Upper lobe of left lung (tissue), 6 donors: ENCODE results near the gene KLHL40. TPM values are rescaled to one million over a fixed set of nuclear protein-coding genes. Genes with fewer than 3 reads are reported as not detected.

Source experiments
- ATAC-seq, 2 donors: fragments of 200-7000 bp; cut with Tn5 transposase; one replicate each; pipeline ENCODE4 v1.9.1; 2022; ENCODE audit warnings: mild to moderate bottlenecking in 2 of 2, moderate library complexity in 2 of 2; ENCODE audit not compliant: low FRiP score in 2 of 2
- DNase-seq, 2 donors: peaks; one replicate each; pipeline ENCODE4 v3.0.0-alpha.2; 2019 to 2020
- H3K27ac ChIP-seq, 4 donors: fragments of 200-600 bp; sonication (generic); one replicate each; pipeline ENCODE4 v1.5.1; 2016 to 2019
- H3K27me3 ChIP-seq, 4 donors: fragments of 200-600 bp; sonication (generic); one replicate each; pipeline ENCODE4 v1.5.1; 2017 to 2019
- H3K36me3 ChIP-seq, 4 donors: fragments of 200-600 bp; sonication (generic); one replicate each; pipeline ENCODE4 v1.5.1; 2016 to 2019
- H3K4me1 ChIP-seq, 4 donors: fragments of 200-600 bp; sonication (generic); one replicate each; pipeline ENCODE4 v1.5.1; 2018 to 2019
- H3K4me3 ChIP-seq, 4 donors: fragments of 200-600 bp; sonication (generic); one replicate each; pipeline ENCODE4 v1.5.1; 2017 to 2019; ENCODE audit warnings: mild to moderate bottlenecking in 2 of 4, moderate library complexity in 1 of 4
- H3K9me3 ChIP-seq, 4 donors: fragments of 200-600 bp; sonication (generic); one replicate each; pipeline ENCODE4 v1.5.1; 2018 to 2019
- EP300 ChIP-seq, 4 donors: sonication (generic); formaldehyde crosslinking; IDR thresholded peaks; one replicate each; pipeline ENCODE4 v1.5.1; 2017; ENCODE audit warnings: antibody characterized with exemption in 4 of 4, control low read depth in 2 of 4
- POLR2A ChIP-seq, 4 donors: fragments of 450-650 bp; IDR thresholded peaks; one replicate each; pipeline ENCODE4 v1.5.1; 2016 to 2017; ENCODE audit warnings: antibody characterized with exemption in 4 of 4, mild to moderate bottlenecking in 2 of 4
- POLR2AphosphoS5 ChIP-seq, 2 donors: sonication (generic); formaldehyde crosslinking; IDR thresholded peaks; one replicate each; pipeline ENCODE4 v1.5.1; 2017; ENCODE audit warnings: antibody characterized with exemption in 2 of 2
- WGBS, 2 donors: methylation state at CpG; one replicate each; pipeline ENCODE4 v1.1.5; 2017 to 2018; 5-methylcytosine and 5-hydroxymethylcytosine counted together
- total RNA-seq, 6 donors: library from RNA; depleted of rRNA in 4 of 6; stranded (reverse); fragments of >200 nt in 4 of 6; gene quantifications; one replicate each; pipeline versions ENCODE4 v1.1.0 to v1.2.1, GENCODE V29; 2016 to 2021
- TF ChIP-seq, protein P1 (sequence below), 6 experiments: fragments of 450-650 bp in 4 of 6; fragments of 200-600 bp in 2 of 6; sonication (generic) in 2 of 6; IDR thresholded peaks; one replicate each; pipeline ENCODE4 v1.5.1; 2016 to 2019; ENCODE audit warnings: antibody characterized with exemption in 6 of 6
- donor health status: DM: no; HTN: no; CAD: no; lungs with moderate emphysema.
- donor health status: DM: no; HTN: yes; CAD: no; lungs with severe emphysema.

Gene KLHL40
- total RNA-seq, 6 donors from 2014 or later: not detected

DNA sequence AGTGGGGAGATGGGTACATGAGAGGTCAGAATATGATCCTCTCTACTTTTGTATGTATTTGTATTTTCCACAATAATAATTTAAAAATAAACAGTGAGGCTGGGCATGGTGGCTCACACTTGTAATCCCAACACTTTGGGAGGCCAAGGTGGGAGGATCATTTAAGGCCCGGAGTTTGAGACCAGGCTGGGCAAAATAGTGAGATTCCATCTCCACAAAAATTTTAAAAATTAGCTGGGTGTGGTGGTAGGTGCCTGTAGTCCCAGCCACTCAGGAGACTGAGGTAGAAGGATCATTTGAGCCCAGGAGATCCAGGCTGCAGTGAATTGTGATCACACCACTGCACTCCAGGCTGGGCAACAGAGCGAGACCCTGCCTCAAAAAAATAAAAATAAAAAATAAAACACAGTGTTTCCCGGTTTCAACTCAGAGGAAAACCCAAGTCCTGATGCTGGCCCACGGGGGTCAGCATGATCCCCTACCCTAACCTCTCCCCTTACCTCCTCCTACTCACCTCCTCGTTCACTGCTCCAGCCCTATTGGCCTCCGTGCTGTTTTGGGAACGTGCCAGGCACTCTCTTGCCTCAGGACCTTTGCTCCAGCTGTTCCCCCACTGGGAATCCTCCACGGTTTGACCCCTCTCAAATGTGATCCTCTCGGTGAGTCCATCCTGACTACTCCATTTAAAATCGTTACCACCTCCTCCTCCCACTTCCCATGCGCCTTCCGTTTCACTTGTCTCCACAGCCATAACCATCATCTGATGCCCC lies 2.9 kb upstream of the KLHL40 start:
- Histone ChIP-seq H3K36me3 (no peaks in the 10 kb centered on the region), H3K4me3 (no peak overlapping the region), H3K9me3 (peaks cover 0 to 3% (median 0%) of the 10 kb centered on the region in 4 donors), H3K4me1 (peaks cover 0 to 11% (median 9%) of the 10 kb centered on the region in 4 donors), H3K27me3 (peaks cover 0 to 12% (median 0%) of the 10 kb centered on the region in 4 donors), H3K27ac (no peak overlapping the region)
- DNase-seq: no peak
- 72 to 74% methylated on average over 12 of the region's 12 CpGs for WGBS, 2 donors
- ATAC-seq: no peak
- TF ChIP-seq POLR2AphosphoS5 (IDR thresholded peaks at IDR 0.05) (no peak), EP300 (IDR thresholded peaks at IDR 0.05) (no peak), POLR2A (IDR thresholded peaks at IDR 0.05) (no peak)
- TF ChIP-seq, protein P1, sequence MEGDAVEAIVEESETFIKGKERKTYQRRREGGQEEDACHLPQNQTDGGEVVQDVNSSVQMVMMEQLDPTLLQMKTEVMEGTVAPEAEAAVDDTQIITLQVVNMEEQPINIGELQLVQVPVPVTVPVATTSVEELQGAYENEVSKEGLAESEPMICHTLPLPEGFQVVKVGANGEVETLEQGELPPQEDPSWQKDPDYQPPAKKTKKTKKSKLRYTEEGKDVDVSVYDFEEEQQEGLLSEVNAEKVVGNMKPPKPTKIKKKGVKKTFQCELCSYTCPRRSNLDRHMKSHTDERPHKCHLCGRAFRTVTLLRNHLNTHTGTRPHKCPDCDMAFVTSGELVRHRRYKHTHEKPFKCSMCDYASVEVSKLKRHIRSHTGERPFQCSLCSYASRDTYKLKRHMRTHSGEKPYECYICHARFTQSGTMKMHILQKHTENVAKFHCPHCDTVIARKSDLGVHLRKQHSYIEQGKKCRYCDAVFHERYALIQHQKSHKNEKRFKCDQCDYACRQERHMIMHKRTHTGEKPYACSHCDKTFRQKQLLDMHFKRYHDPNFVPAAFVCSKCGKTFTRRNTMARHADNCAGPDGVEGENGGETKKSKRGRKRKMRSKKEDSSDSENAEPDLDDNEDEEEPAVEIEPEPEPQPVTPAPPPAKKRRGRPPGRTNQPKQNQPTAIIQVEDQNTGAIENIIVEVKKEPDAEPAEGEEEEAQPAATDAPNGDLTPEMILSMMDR (IDR thresholded peaks at IDR 0.05): no peak

GRCh38 chr3:42683875-42684598 lies 1.3 kb upstream of the KLHL40 start:
- DNase-seq (peak in 1 of 2 donors; percentile 47), ATAC-seq (peak; percentile 78 to 92)
- TF ChIP-seq, protein P1 (IDR thresholded peaks at IDR 0.05): no peak
- peak in 1 of 2 donors; percentile 15 for TF ChIP-seq POLR2AphosphoS5 (IDR thresholded peaks at IDR 0.05)
- peaks cover 0 to 12% (median 0%) of the 10 kb centered on the region in 4 donors for H3K27me3 ChIP-seq
- peaks cover 0 to 11% (median 9%) of the 10 kb centered on the region in 4 donors for H3K4me1 ChIP-seq
- WGBS, 2 donors: 58 to 61% methylated on average over 9 to 10 of the region's 10 CpGs
- no peaks in the 10 kb centered on the region for H3K36me3 ChIP-seq
- no peak overlapping the region for H3K4me3 ChIP-seq
- no peaks in the 10 kb centered on the region for H3K9me3 ChIP-seq
- H3K27ac ChIP-seq: no peak overlapping the region

DNA sequence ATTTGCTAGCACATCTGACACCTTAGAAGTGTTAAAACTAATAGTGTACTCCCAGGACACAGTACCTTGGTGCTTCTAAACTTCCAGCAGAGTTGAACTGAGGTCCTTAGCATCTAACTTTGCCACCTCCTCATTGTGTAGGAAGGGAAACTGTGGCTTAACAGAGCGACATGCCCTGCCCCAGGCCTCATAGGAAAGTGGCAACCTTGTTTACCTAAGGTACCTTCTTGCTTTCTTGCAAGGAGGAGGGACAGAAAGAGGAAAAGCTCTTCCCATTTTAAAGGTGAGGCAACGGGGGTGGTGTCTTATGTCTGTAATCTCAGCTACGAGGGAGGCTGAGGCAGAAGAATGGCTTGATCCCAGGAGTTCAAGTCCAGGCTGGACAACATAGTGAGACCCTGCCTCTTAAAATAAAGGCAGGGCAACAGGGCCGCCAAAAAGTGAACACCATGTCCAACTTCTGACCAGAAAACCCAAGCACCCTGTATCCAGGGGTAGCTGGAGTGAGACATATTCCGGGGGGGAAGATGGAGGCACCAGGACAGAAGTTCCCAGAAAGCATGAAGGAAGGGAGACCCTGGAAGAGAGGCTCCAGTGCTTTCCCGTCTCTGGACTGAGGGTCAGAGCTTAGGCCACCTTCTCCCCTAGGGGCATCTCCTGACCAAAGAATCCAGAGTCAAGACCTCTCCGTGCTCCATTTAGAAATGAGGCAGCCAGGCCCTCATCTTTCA lies 540 bp upstream of the KLHL40 start:
- H3K4me3 ChIP-seq: no peak overlapping the region
- H3K27me3 ChIP-seq: peaks cover 0 to 12% (median 0%) of the 10 kb centered on the region in 4 donors
- peaks cover 0 to 11% (median 9%) of the 10 kb centered on the region in 4 donors for H3K4me1 ChIP-seq
- ATAC-seq (no peak), DNase-seq (no peak)
- H3K9me3 ChIP-seq: no peaks in the 10 kb centered on the region
- TF ChIP-seq, protein P1 (IDR thresholded peaks at IDR 0.05): no peak
- no peak for TF ChIP-seq POLR2AphosphoS5 (IDR thresholded peaks at IDR 0.05)
- no peak for TF ChIP-seq POLR2A (IDR thresholded peaks at IDR 0.05)
- TF ChIP-seq EP300 (IDR thresholded peaks at IDR 0.05): no peak
- 83 to 84% methylated on average over 6 to 7 of the region's 7 CpGs for WGBS, 2 donors
- no peaks in the 10 kb centered on the region for H3K36me3 ChIP-seq
- no peak overlapping the region for H3K27ac ChIP-seq

- no peak for DNase-seq
- H3K27me3 ChIP-seq: peaks cover 0 to 12% (median 0%) of the 10 kb centered on the region in 4 donors
These were observed 819 bp downstream of the KLHL40 start for GRCh38 chr3:42685891-42686820.

More at GRCh38 chr3:42685891-42686820, 819 bp downstream of the KLHL40 start:
- Histone ChIP-seq H3K4me1 (peaks cover 0 to 11% (median 9%) of the 10 kb centered on the region in 4 donors), H3K27ac (no peak overlapping the region), H3K9me3 (no peaks in the 10 kb centered on the region), H3K36me3 (no peaks in the 10 kb centered on the region), H3K4me3 (peak overlapping the region in 1 of 4 donors; percentile 21)
- TF ChIP-seq POLR2A (IDR thresholded peaks at IDR 0.05) (no peak), EP300 (IDR thresholded peaks at IDR 0.05) (no peak), POLR2AphosphoS5 (IDR thresholded peaks at IDR 0.05) (no peak)
- TF ChIP-seq, protein P1 (IDR thresholded peaks at IDR 0.05): no peak
- 42 to 61% methylated on average over 54 to 57 of the region's 80 CpGs for WGBS, 2 donors
- ATAC-seq: no peak
